Psoas muscle (tissue), 8 donors: ENCODE data around the gene STAU1. TPM values are rescaled to one million over a fixed set of nuclear protein-coding genes. Genes with fewer than 3 reads are reported as not detected.

Experiments used
- ATAC-seq, 4 donors: fragments of 200-7000 bp; cut with Tn5 transposase; one replicate each; pipeline ENCODE4 v1.9.1; 2020; ENCODE audit warnings: moderate library complexity in 3 of 4, mild to moderate bottlenecking in 2 of 4
- DNase-seq, 2 donors: peaks; one replicate each; pipeline ENCODE4 v3.0.0-alpha.2; 2020
- H3K27ac ChIP-seq: fragments of 200-600 bp; one replicate; pipeline ENCODE4 v1.8.0; 2022
- H3K27me3 ChIP-seq, 3 donors: fragments of 200-600 bp in 1 of 3; one replicate each; pipeline versions ENCODE4 v1.6.1 to v1.8.0; 2013 to 2022; ENCODE audit warnings: low read length in 2 of 3, mild to moderate bottlenecking in 2 of 3, moderate library complexity in 1 of 3; ENCODE audit not compliant: insufficient read depth in 3 of 3
- H3K36me3 ChIP-seq, 2 donors: fragments of 200-600 bp in 1 of 2; one replicate each; pipeline versions ENCODE4 v1.6.1 to v1.8.0; 2013 to 2022; ENCODE audit warnings: low read depth in 1 of 2, mild to moderate bottlenecking in 1 of 2, moderate library complexity in 1 of 2; ENCODE audit not compliant: insufficient read depth in 1 of 2
- H3K4me1 ChIP-seq: fragments of 200-600 bp; one replicate; pipeline ENCODE4 v1.8.0; 2022
- H3K4me3 ChIP-seq: fragments of 200-600 bp; one replicate; pipeline ENCODE4 v1.8.0; 2022; ENCODE audit warnings: mild to moderate bottlenecking
- H3K9me3 ChIP-seq: fragments of 200-600 bp; one replicate; pipeline ENCODE4 v1.8.0; 2022
- CTCF ChIP-seq: fragments of 200-600 bp; IDR thresholded peaks from one replicate; pipeline ENCODE4 v1.8.0; 2022; ENCODE audit warnings: antibody characterized with exemption
- WGBS, 3 donors: extraction: QIAGEN DNeasy Blood & Tissue Kit; methylation state at CpG; one replicate each; pipeline versions ENCODE4 v1.1.6 to v1.1.7; 2013; 5-methylcytosine and 5-hydroxymethylcytosine counted together
- intact Hi-C, 2 donors: fragments of 100-400 bp; cut with DNase I; formaldehyde crosslinking; loops; one replicate each; pipeline versions ENCODE4 v1.11.0 to v1.14.2; 2022
- polyA plus RNA-seq, 3 donors: library from polyadenylated mRNA; stranded (reverse); fragments of 200-250 nt; gene quantifications; one replicate each; pipeline ENCODE4 v1.2.3, GENCODE V29; 2013
- total RNA-seq, 4 donors: library from RNA; stranded (reverse); fragmentation: NEBNext Ultra II Directional in 2 of 4; extraction: Animal tissue kit (Norgen Biotek cat#: 25700) in 2 of 4; gene quantifications; one replicate each; pipeline versions ENCODE4 v1.2.1 to v1.2.4, GENCODE V29; 2021 to 2023
- donor health status: healthy with polysubstance abuse.
- donor health status: DM: no; HTN: no; CAD: no; lungs with moderate emphysema.
- donor health status: Bipolar disorder and iron deficiency.
- donor health status: healthy.
- donor health status: DM: yes; HTN: yes; CAD: no.
- donor health status: DM: no; HTN: no; CAD: no.
- donor health status: DM: no; HTN: no; CAD: no.
- donor health status: DM: yes; HTN: yes; CAD: no.

The STAU1 gene
- total and polyA plus RNA-seq, 7 donors: 30.2 to 85.2 (median 58.8) TPM

GRCh38 chr20:49183444-49183843 lies 4.7 kb downstream of the STAU1 start:
- DNase-seq: no peak
- H3K36me3 ChIP-seq: peaks cover 0 to 2% of the 10 kb centered on the region in 2 donors
- H3K27me3 ChIP-seq: no peaks in the 10 kb centered on the region
- H3K4me1 ChIP-seq: peaks cover 50% of the 10 kb centered on the region
- no peak overlapping the region for H3K27ac ChIP-seq
- H3K4me3 ChIP-seq: no peak overlapping the region
- intact Hi-C loops: no loop called here
- no peak for ATAC-seq
- H3K9me3 ChIP-seq: no peaks in the 10 kb centered on the region
- WGBS, 3 donors: 97 to 99% (median 99%) methylated on average over 3 of the region's 3 CpGs
- no peak for TF ChIP-seq CTCF

- intact Hi-C loops: no loop called here
- Histone ChIP-seq H3K27me3 (no peaks in the 10 kb centered on the region), H3K9me3 (no peaks in the 10 kb centered on the region), H3K27ac (no peak overlapping the region), H3K4me3 (no peak overlapping the region), H3K36me3 (peaks cover 3 to 15% of the 10 kb centered on the region in 2 donors), H3K4me1 (peaks cover 49% of the 10 kb centered on the region)
- DNase-seq: no peak
- no peak for ATAC-seq
- TF ChIP-seq CTCF: no peak
- 73 to 87% (median 80%) methylated on average over 8 of the region's 8 CpGs for WGBS, 3 donors
Observed at GRCh38 chr20:49181265-49181877, 6.8 kb downstream of the STAU1 start.

GRCh38 chr20:49179368-49180277 lies 8.5 kb downstream of the STAU1 start:
- Histone ChIP-seq H3K27me3 (no peaks in the 10 kb centered on the region), H3K4me1 (peaks cover 32% of the 10 kb centered on the region), H3K9me3 (no peaks in the 10 kb centered on the region), H3K27ac (peak overlapping the region; percentile 25), H3K36me3 (peaks cover 3 to 15% of the 10 kb centered on the region in 2 donors), H3K4me3 (no peak overlapping the region)
- TF ChIP-seq CTCF: no peak
- ATAC-seq (peak in 2 of 4 donors; percentile 43 to 48), DNase-seq (no peak)
- WGBS, 3 donors: 4 to 27% (median 8%) methylated on average over 1 of the region's 1 CpG
- intact Hi-C loops: no loop called here

- DNase-seq (no peak), ATAC-seq (no peak)
- H3K4me3 ChIP-seq: no peak overlapping the region
- no peak overlapping the region for H3K27ac ChIP-seq
- intact Hi-C loops: no loop called here
- H3K9me3 ChIP-seq: no peaks in the 10 kb centered on the region
- 92 to 95% (median 94%) methylated on average over 6 of the region's 6 CpGs for WGBS, 3 donors
- no peak for TF ChIP-seq CTCF
- peaks cover 3 to 37% of the 10 kb centered on the region in 2 donors for H3K36me3 ChIP-seq
- peaks cover 8% of the 10 kb centered on the region for H3K4me1 ChIP-seq
- H3K27me3 ChIP-seq: no peaks in the 10 kb centered on the region
Observed at GRCh38 chr20:49174183-49174582, 14.0 kb downstream of the STAU1 start.
